ENCODE measurements around the gene LY9. TPM values are rescaled to one million over a fixed set of nuclear protein-coding genes. Genes with fewer than 3 reads are reported as not detected.

Gene LY9, protein sequence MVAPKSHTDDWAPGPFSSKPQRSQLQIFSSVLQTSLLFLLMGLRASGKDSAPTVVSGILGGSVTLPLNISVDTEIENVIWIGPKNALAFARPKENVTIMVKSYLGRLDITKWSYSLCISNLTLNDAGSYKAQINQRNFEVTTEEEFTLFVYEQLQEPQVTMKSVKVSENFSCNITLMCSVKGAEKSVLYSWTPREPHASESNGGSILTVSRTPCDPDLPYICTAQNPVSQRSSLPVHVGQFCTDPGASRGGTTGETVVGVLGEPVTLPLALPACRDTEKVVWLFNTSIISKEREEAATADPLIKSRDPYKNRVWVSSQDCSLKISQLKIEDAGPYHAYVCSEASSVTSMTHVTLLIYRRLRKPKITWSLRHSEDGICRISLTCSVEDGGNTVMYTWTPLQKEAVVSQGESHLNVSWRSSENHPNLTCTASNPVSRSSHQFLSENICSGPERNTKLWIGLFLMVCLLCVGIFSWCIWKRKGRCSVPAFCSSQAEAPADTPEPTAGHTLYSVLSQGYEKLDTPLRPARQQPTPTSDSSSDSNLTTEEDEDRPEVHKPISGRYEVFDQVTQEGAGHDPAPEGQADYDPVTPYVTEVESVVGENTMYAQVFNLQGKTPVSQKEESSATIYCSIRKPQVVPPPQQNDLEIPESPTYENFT
- 158 TPM for polyA plus RNA-seq

DNA sequence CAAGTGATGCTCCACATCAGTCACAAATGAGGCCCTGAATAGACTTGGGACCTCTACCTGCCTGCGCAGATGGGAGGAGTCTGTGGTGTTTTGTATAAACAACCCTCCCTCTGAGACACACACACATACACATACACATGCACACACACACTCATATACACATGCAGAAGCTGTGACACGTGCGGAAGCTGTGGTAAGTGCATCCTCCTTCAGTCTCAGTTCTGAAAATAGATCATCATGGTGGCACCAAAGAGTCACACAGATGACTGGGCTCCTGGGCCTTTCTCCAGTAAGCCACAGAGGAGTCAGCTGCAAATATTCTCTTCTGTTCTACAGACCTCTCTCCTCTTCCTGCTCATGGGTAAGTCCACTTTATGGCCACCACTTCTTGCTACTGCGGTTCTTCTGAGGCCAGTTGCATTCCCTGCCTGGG lies at the start of gene LY9:
LY9 (plus strand) TSS at position 224 of the 433 bp plus-strand sequence; CDS start at position 238, 14 bp downstream.
- no peaks in the 10 kb centered on the region for H3K27me3 Mint-ChIP-seq
- no peaks in the 10 kb centered on the region for H3K9me3 Mint-ChIP-seq
- H3K4me1 Mint-ChIP-seq: peaks cover 39 to 58% (median 49%) of the 10 kb centered on the region in 3 donors
- peaks cover 6% of the 10 kb centered on the region for H3K36me3 Mint-ChIP-seq
- H3K4me3 Mint-ChIP-seq: peak within 1 kb of the TSS; percentile 82 to 99 (median 96)
- H3K27ac Mint-ChIP-seq: peak within 1 kb of the TSS; percentile 90 to 99 (median 95)

GRCh38 chr1:160746836-160747500 lies 49.0 kb upstream of the LY9 start:
- Mint-ChIP-seq H3K4me1 (peaks cover 19 to 23% (median 21%) of the 10 kb centered on the region in 3 donors), H3K9me3 (no peaks in the 10 kb centered on the region), H3K27ac (no peak overlapping the region), H3K36me3 (peaks cover 12% of the 10 kb centered on the region), H3K4me3 (no peak overlapping the region), H3K27me3 (no peaks in the 10 kb centered on the region)

- Mint-ChIP-seq H3K36me3 (peaks cover 10% of the 10 kb centered on the region), H3K4me1 (peaks cover 13 to 17% (median 17%) of the 10 kb centered on the region in 3 donors), H3K27ac (no peak overlapping the region)
These were observed 48.3 kb upstream of the LY9 start for GRCh38 chr1:160747717-160748116.

GRCh38 chr1:160748181-160748877 lies 47.6 kb upstream of the LY9 start:
- Mint-ChIP-seq H3K4me3 (peak overlapping the region in 1 of 4 donors; percentile 52), H3K9me3 (no peaks in the 10 kb centered on the region), H3K27me3 (no peaks in the 10 kb centered on the region), H3K36me3 (peaks cover 14% of the 10 kb centered on the region), H3K27ac (no peak overlapping the region), H3K4me1 (peaks cover 10 to 14% (median 12%) of the 10 kb centered on the region in 3 donors)

More at GRCh38 chr1:160747717-160748116, 48.3 kb upstream of the LY9 start:
- no peaks in the 10 kb centered on the region for H3K9me3 Mint-ChIP-seq
- H3K27me3 Mint-ChIP-seq: no peaks in the 10 kb centered on the region
- peak overlapping the region in 1 of 4 donors; percentile 52 for H3K4me3 Mint-ChIP-seq

DNA sequence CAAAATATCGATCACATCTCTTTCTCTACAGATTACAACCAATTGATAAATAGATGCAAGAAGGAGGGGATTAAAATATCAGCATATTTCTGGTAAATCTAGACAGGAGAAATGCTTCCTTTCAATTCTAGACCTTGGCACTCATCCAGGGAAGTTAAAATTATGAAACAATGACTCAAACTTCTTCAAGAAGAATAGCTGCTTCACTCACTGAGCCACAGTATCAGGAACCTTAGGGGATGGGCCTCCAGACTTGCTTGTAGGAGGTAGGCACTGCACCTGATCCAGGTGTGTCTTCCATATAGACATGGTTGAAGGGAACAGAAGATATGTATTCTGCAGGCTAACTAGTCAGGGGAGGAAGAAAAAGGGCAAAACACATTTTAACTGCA lies 47.1 kb upstream of the LY9 start:
- Mint-ChIP-seq H3K27me3 (no peaks in the 10 kb centered on the region), H3K9me3 (no peaks in the 10 kb centered on the region), H3K36me3 (peaks cover 15% of the 10 kb centered on the region), H3K4me1 (peaks cover 9 to 10% (median 10%) of the 10 kb centered on the region in 3 donors), H3K4me3 (no peak overlapping the region), H3K27ac (no peak overlapping the region)

DNA sequence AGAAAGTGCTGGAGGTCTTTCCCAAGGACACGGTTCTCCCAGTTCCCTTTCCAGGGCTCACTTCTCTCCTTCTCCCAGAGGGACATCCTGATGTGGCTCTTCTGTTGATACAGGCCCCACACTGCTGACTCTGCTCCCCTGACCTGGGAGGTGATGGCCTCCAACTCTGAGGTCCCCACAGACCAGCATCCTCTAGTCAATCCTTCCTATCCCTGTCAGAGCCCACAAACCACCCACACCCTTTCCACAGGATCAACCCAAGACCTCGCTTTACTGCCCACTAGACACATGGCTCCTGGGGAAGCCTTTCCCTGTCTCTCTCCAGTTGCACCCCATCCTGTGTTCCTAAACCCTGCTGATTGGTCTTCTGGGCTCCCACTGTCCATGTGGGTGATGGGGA lies 45.4 kb upstream of the LY9 start:
- peaks cover 15% of the 10 kb centered on the region for H3K36me3 Mint-ChIP-seq
- no peak overlapping the region for H3K4me3 Mint-ChIP-seq
- no peaks in the 10 kb centered on the region for H3K27me3 Mint-ChIP-seq
- no peaks in the 10 kb centered on the region for H3K9me3 Mint-ChIP-seq
- H3K27ac Mint-ChIP-seq: peak overlapping the region in 1 of 3 donors; percentile 75
- peaks cover 0 to 3% (median 0%) of the 10 kb centered on the region in 3 donors for H3K4me1 Mint-ChIP-seq

DNA sequence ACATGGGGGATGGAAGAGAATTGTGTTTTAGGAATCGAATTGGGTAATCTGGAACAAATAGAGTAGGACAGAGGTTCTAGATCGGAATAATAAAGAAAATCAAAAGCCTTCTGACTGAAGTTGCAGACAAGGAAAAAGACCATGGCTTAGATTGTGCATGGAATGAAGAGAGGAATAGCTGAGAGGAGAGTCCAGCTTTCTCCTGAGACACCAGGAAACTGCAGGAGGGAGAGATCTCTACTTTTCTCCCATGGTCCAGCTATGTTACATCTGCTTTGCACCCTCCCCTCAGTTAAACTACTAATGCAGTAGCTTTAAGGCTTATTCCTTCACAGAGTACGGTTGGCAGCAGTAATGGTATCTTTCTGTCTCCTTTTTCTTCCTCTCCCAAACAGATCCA lies 43.6 kb upstream of the LY9 start:
- Mint-ChIP-seq H3K4me1 (peaks cover 0 to 3% (median 3%) of the 10 kb centered on the region in 3 donors), H3K27ac (no peak overlapping the region), H3K27me3 (no peaks in the 10 kb centered on the region), H3K4me3 (no peak overlapping the region), H3K36me3 (peaks cover 15% of the 10 kb centered on the region), H3K9me3 (no peaks in the 10 kb centered on the region)

DNA sequence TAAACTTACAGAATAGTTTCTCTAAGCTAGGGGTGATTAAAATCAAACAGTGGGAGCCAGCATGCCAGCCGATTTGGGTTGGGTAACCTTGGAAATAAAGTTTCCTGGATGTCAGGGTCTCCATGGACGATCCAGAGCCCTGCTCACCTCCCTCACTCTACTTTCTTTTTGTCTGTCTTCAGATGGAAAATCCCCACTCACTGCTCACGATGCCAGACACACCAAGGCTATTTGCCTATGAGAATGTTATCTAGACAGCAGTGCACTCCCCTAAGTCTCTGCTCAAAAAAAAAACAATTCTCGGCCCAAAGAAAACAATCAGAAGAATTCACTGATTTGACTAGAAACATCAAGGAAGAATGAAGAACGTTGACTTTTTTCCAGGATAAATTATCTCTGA lies 43.0 kb upstream of the LY9 start:
- Mint-ChIP-seq H3K27me3 (no peaks in the 10 kb centered on the region), H3K36me3 (peaks cover 15% of the 10 kb centered on the region), H3K4me1 (peaks cover 0 to 3% (median 0%) of the 10 kb centered on the region in 3 donors), H3K27ac (no peak overlapping the region), H3K9me3 (no peaks in the 10 kb centered on the region), H3K4me3 (no peak overlapping the region)

GRCh38 chr1:160753594-160753993 lies 42.4 kb upstream of the LY9 start:
- H3K27me3 Mint-ChIP-seq: no peaks in the 10 kb centered on the region
- H3K27ac Mint-ChIP-seq: no peak overlapping the region
- peaks cover 15% of the 10 kb centered on the region for H3K36me3 Mint-ChIP-seq
- H3K4me3 Mint-ChIP-seq: no peak overlapping the region
- H3K4me1 Mint-ChIP-seq: peaks cover 0 to 3% (median 0%) of the 10 kb centered on the region in 3 donors
- H3K9me3 Mint-ChIP-seq: no peaks in the 10 kb centered on the region

DNA sequence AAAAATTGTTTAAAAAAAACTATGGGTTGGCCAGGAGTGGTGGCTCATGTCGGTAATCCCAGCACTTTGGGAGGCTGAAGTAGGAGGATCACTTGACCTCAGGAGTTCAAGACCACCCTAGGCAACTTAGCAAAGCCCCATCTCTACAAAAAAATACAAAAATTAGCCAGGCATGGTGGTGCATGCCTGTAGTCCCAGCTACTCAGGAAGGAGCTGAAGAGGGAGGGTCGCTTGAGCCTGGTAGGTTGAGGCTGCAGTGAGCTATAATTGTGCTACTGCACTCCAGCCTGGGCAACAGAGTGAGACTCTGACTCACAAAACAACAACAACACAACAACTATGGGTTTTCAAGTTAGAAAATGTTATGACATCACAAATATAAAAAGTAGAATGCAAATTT lies 40.5 kb upstream of the LY9 start:
- no peaks in the 10 kb centered on the region for H3K27me3 Mint-ChIP-seq
- H3K4me3 Mint-ChIP-seq: peak overlapping the region in 1 of 4 donors; percentile 40
- H3K9me3 Mint-ChIP-seq: no peaks in the 10 kb centered on the region
- peaks cover 0 to 3% (median 0%) of the 10 kb centered on the region in 3 donors for H3K4me1 Mint-ChIP-seq
- H3K27ac Mint-ChIP-seq: peak overlapping the region in 1 of 3 donors; percentile 62
- peaks cover 12% of the 10 kb centered on the region for H3K36me3 Mint-ChIP-seq

- H3K4me1 Mint-ChIP-seq: peaks cover 0 to 3% (median 0%) of the 10 kb centered on the region in 3 donors
- H3K36me3 Mint-ChIP-seq: peaks cover 8% of the 10 kb centered on the region
- no peaks in the 10 kb centered on the region for H3K9me3 Mint-ChIP-seq
- peak overlapping the region in 1 of 3 donors; percentile 62 for H3K27ac Mint-ChIP-seq
- peak overlapping the region in 1 of 4 donors; percentile 40 for H3K4me3 Mint-ChIP-seq
- H3K27me3 Mint-ChIP-seq: no peaks in the 10 kb centered on the region
These were observed 39.8 kb upstream of the LY9 start for GRCh38 chr1:160755911-160756848.

DNA sequence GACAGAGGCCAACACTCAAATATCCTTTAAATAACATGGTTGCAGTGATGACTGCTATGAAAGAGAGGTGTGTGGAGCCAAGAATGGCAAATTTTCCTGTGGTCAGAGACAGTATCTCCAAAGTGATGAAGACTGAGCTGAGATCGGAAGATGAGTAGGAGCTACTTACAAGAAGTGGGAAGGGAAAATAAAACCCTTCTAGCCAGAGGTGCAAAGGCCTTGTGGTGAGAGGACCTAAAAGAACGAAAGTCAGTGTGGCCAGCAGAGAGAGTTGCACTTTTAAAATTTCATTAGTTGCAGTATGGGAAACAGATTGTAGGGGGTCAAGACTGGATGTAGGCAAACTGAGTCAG lies 39.1 kb upstream of the LY9 start:
- H3K36me3 Mint-ChIP-seq: peaks cover 7% of the 10 kb centered on the region
- H3K4me3 Mint-ChIP-seq: no peak overlapping the region
- H3K27ac Mint-ChIP-seq: no peak overlapping the region

DNA sequence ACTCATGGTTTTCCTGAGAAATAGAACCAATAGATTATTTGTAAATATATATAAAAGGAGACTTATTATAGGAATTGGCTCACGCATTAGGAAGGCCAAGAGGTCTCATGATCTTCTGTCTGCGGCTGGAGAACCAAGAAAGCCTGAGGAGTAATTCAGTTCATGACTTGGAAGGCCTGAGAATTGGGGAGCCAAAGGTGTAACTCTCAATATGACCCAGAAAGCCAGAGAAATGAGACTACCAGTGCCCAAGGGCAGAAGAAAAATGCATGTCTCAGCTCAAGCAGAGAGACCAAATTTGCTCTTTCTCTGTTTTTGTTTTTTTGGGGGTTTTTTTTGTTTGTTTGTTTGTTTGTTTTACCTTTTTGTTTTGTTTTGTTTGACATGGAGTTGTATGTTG lies 37.5 kb upstream of the LY9 start:
- peak overlapping the region in 1 of 3 donors; percentile 46 for H3K27ac Mint-ChIP-seq
- peaks cover 2% of the 10 kb centered on the region for H3K36me3 Mint-ChIP-seq
- H3K4me3 Mint-ChIP-seq: no peak overlapping the region
- H3K27me3 Mint-ChIP-seq: no peaks in the 10 kb centered on the region
- H3K9me3 Mint-ChIP-seq: no peaks in the 10 kb centered on the region
- H3K4me1 Mint-ChIP-seq: peaks cover 0 to 3% (median 0%) of the 10 kb centered on the region in 3 donors

More for the DNA sequence above, 39.1 kb upstream of the LY9 start:
- Mint-ChIP-seq H3K4me1 (peaks cover 0 to 3% (median 0%) of the 10 kb centered on the region in 3 donors), H3K27me3 (no peaks in the 10 kb centered on the region), H3K9me3 (no peaks in the 10 kb centered on the region)

DNA sequence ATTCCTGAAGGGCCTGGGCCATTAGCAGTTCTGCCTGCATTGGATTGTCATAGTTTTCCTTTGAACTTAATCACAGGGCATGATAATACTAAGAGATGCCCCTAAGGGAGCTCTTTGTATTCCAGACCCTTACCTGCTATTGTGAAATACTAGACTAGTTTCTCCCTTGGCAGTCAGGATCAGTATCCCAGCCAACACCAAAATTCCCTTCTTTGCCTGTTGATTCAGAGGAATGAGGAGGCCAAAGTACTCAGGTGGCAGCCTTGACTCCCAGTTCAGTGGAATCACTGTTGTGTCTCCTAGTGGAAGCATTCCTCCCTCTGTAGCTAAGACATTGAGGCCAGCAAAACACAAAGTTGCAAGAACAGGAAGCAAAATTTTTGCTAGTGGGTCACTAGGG lies 36.2 kb upstream of the LY9 start:
- Mint-ChIP-seq H3K27ac (peak overlapping the region in 1 of 3 donors; percentile 64), H3K9me3 (no peaks in the 10 kb centered on the region), H3K4me1 (peaks cover 0 to 3% (median 0%) of the 10 kb centered on the region in 3 donors), H3K27me3 (no peaks in the 10 kb centered on the region), H3K36me3 (peaks cover 2% of the 10 kb centered on the region), H3K4me3 (no peak overlapping the region)

Data from IgD-negative memory B cell (primary cell).